H1 (cell line): ENCODE measurements around the gene CLNS1A. TPM values are rescaled to one million over a fixed set of nuclear protein-coding genes. Genes with fewer than 3 reads are reported as not detected.
"Not testable (repeated sequence)": the region's sequence is repeated elsewhere in the genome, so short reads cannot be mapped to it uniquely, and the experiment has no call there.

ENCODE experiments used
- CTCF ChIA-PET: fragments of 300-600 bp; sonication (Branson Sonifier 250); formaldehyde crosslinking; loops from one replicate; lab custom pipeline; 2021; ENCODE audit not compliant: partially characterized antibody; lab: Charles Lee
- POLR2A ChIA-PET: fragments of 300-600 bp; sonication (Branson Sonifier 250); formaldehyde crosslinking; loops from one replicate; lab custom pipeline; 2021; ENCODE audit warnings: inconsistent platforms; ENCODE audit not compliant: partially characterized antibody; lab: Charles Lee
- DNase-seq, 2 experiments: peaks; one replicate each; pipeline versions ENCODE4 v3.0.0 to v3.0.0-alpha.2; 2010 to 2022; ENCODE audit warnings: low spot score in 2 of 2, low read depth in 1 of 2, mixed read lengths in 1 of 2
- FAIRE-seq: peaks from 2 replicates; lab custom pipeline; 2011; peaks lifted over from hg19 to GRCh38; lab: Jason Lieb, UNC
- H2AFZ ChIP-seq: 2 replicates; pipeline ENCODE4 v1.8.1; 2012; ENCODE audit warnings: low read length, inconsistent platforms
- H2AK5ac ChIP-seq: 2 replicates; pipeline ENCODE4 v1.6.1; 2013; ENCODE audit warnings: low read depth, low read length
- H2BK120ac ChIP-seq: replicated peaks from 2 replicates; pipeline ENCODE3; 2013; ENCODE audit warnings: low read depth, low read length, inconsistent platforms
- H2BK12ac ChIP-seq: 2 replicates; pipeline ENCODE4 v1.6.1; 2013; ENCODE audit warnings: low read depth, low read length
- H2BK15ac ChIP-seq: 2 replicates; pipeline ENCODE4 v1.6.1; 2013; ENCODE audit warnings: low read length
- H2BK20ac ChIP-seq: 2 replicates; pipeline ENCODE4 v1.6.1; 2013; ENCODE audit warnings: low read length
- H2BK5ac ChIP-seq: 2 replicates; pipeline ENCODE4 v1.6.1; 2013; ENCODE audit warnings: low read depth, low read length
- H3K14ac ChIP-seq: 2 replicates; pipeline ENCODE4 v1.6.1; 2013; ENCODE audit warnings: inconsistent platforms; ENCODE audit not compliant: insufficient read length
- H3K18ac ChIP-seq: 2 replicates; pipeline ENCODE4 v1.6.1; 2013; ENCODE audit warnings: low read length; ENCODE audit errors: extremely low read depth
- H3K23ac ChIP-seq: 2 replicates; pipeline ENCODE4 v1.6.1; 2013; ENCODE audit warnings: inconsistent platforms; ENCODE audit not compliant: insufficient read length
- H3K23me2 ChIP-seq: 2 replicates; pipeline ENCODE4 v1.6.1; 2013; ENCODE audit warnings: low read depth, low read length
- H3K27ac ChIP-seq: 2 replicates; pipeline ENCODE4 v1.6.1; 2011; ENCODE audit warnings: low read depth, low read length, inconsistent platforms
- H3K27me3 ChIP-seq, 4 experiments: replicated peaks in 1 of 4; 1 replicate in 1 of 4; 2 replicates in 3 of 4; pipeline versions ENCODE4 v1.6.1 to v1.8.1; 2011 to 2013; ENCODE audit warnings: low read length in 3 of 4, mild to moderate bottlenecking in 3 of 4, inconsistent platforms in 2 of 4, mixed read lengths in 2 of 4, moderate library complexity in 1 of 4; ENCODE audit not compliant: control insufficient read depth in 3 of 4, insufficient read depth in 3 of 4; ENCODE audit errors: extremely low read depth in 1 of 4
- H3K36me3 ChIP-seq, 4 experiments: 2 replicates each; pipeline versions ENCODE4 v1.6.1 to v1.8.1; 2011 to 2013; ENCODE audit warnings: mild to moderate bottlenecking in 4 of 4, low read length in 3 of 4, moderate library complexity in 2 of 4, control low read depth in 1 of 4, inconsistent platforms in 1 of 4; ENCODE audit not compliant: insufficient read depth in 4 of 4, control insufficient read depth in 2 of 4
- H3K4ac ChIP-seq: replicated peaks from 2 replicates; pipeline ENCODE3; 2013; ENCODE audit warnings: low read length, low read depth, mixed read lengths, inconsistent platforms; ENCODE audit not compliant: insufficient read length
- H3K4me1 ChIP-seq, 4 experiments: replicated peaks in 1 of 4; 1 replicate in 1 of 4; 2 replicates in 3 of 4; pipeline versions ENCODE4 v1.6.1 to v1.8.1; 2011 to 2013; ENCODE audit warnings: low read length in 3 of 4, inconsistent platforms in 2 of 4, mixed read lengths in 1 of 4; ENCODE audit not compliant: insufficient read depth in 4 of 4, control insufficient read depth in 3 of 4
- H3K4me2 ChIP-seq, 2 experiments: 2 replicates each; pipeline versions ENCODE4 v1.6.1 to v1.8.1; 2011 to 2013; ENCODE audit warnings: low read depth in 2 of 2, low read length in 2 of 2, control low read depth in 1 of 2, inconsistent platforms in 1 of 2, mild to moderate bottlenecking in 1 of 2; ENCODE audit not compliant: insufficient read depth in 1 of 2
- H3K4me3 ChIP-seq, 4 experiments: fragments of 200-600, 300-600 bp in 1 of 4; sonication (generic), shearing (Covaris generic), sonication (Bioruptor Twin) in 1 of 4; 2 replicates each; pipeline versions ENCODE4 v1.5.1 to v1.8.1; 2011 to 2016; ENCODE audit warnings: low read length in 4 of 4, low read depth in 3 of 4, control low read depth in 2 of 4, inconsistent platforms in 2 of 4, mild to moderate bottlenecking in 2 of 4, mixed read lengths in 1 of 4, moderate library complexity in 1 of 4; ENCODE audit not compliant: insufficient read depth in 2 of 4; ENCODE audit errors: extremely low read depth in 1 of 4
- H3K56ac ChIP-seq: replicated peaks from 2 replicates; pipeline ENCODE3; 2013; ENCODE audit warnings: low read depth, mild to moderate bottlenecking, mixed read lengths, low read length, inconsistent platforms; ENCODE audit not compliant: insufficient read length
- H3K79me1 ChIP-seq: 2 replicates; pipeline ENCODE4 v1.6.1; 2013; ENCODE audit warnings: low read depth, low read length, control low read depth
- H3K79me2 ChIP-seq, 2 experiments: 2 replicates each; pipeline versions ENCODE4 v1.6.1 to v1.8.1; 2012 to 2013; ENCODE audit warnings: low read length in 2 of 2, mild to moderate bottlenecking in 2 of 2, inconsistent platforms in 1 of 2; ENCODE audit not compliant: insufficient read depth in 2 of 2, control insufficient read depth in 1 of 2
- H3K9ac ChIP-seq, 4 experiments: replicated peaks in 1 of 4; 1 replicate in 1 of 4; 2 replicates in 3 of 4; pipeline versions ENCODE4 v1.6.1 to v1.8.1; 2011 to 2013; ENCODE audit warnings: low read depth in 3 of 4, low read length in 3 of 4, control low read depth in 2 of 4, mild to moderate bottlenecking in 2 of 4, moderate library complexity in 2 of 4, inconsistent platforms in 1 of 4; ENCODE audit errors: extremely low read depth in 1 of 4
- H3K9me3 ChIP-seq, 2 experiments: 2 replicates each; pipeline versions ENCODE4 v1.6.1 to v1.8.1; 2012 to 2013; ENCODE audit warnings: mild to moderate bottlenecking in 2 of 2, moderate library complexity in 2 of 2, control low read depth in 1 of 2, inconsistent platforms in 1 of 2, low read depth in 1 of 2, low read length in 1 of 2, mixed read lengths in 1 of 2; ENCODE audit not compliant: insufficient read depth in 2 of 2
- H4K20me1 ChIP-seq, 2 experiments: replicated peaks in 1 of 2; 2 replicates each; pipeline versions ENCODE3 to v1.8.1; 2011 to 2013; ENCODE audit warnings: inconsistent platforms in 2 of 2, low read length in 2 of 2, mild to moderate bottlenecking in 1 of 2; ENCODE audit not compliant: insufficient read depth in 2 of 2, control insufficient read depth in 1 of 2
- H4K5ac ChIP-seq: 2 replicates; pipeline ENCODE4 v1.6.1; 2013; ENCODE audit warnings: low read length, low read depth, mixed read lengths, inconsistent platforms; ENCODE audit not compliant: insufficient read length
- H4K8ac ChIP-seq: 2 replicates; pipeline ENCODE4 v1.8.0; 2013; ENCODE audit warnings: mild to moderate bottlenecking, moderate library complexity, low read length, inconsistent platforms; ENCODE audit not compliant: insufficient read depth; ENCODE audit errors: extremely low read depth
- H4K91ac ChIP-seq: replicated peaks from 2 replicates; pipeline ENCODE3; 2013; ENCODE audit warnings: low read length, mixed read lengths, inconsistent platforms; ENCODE audit not compliant: insufficient read length
- WGBS, 2 experiments: shearing (Covaris generic) in 1 of 2; methylation state at CpG; one replicate each; pipeline versions ENCODE4 v1.1.6 to v1.1.7; 2013 to 2015; ENCODE audit warnings: low lambda C conversion rate in 2 of 2, mixed read lengths in 2 of 2, inconsistent platforms in 1 of 2, low coverage in 1 of 2, missing lambda C conversion rate in 1 of 2; ENCODE audit not compliant: insufficient replicate concordance in 2 of 2, insufficient coverage in 1 of 2, insufficient read length in 1 of 2; ENCODE audit errors: extremely low coverage in 1 of 2, missing lambda C conversion rate in 1 of 2; 5-methylcytosine and 5-hydroxymethylcytosine counted together
- polyA plus RNA-seq, 7 experiments: library from polyadenylated mRNA; depleted of rRNA in 3 of 7; stranded (reverse) in 5 of 7; unstranded in 2 of 7; fragments of >200 nt in 5 of 7; fragments of 200-250 nt in 2 of 7; gene quantifications; 1 replicate in 5 of 7; 2 replicates in 1 of 7; 4 replicates in 1 of 7; pipeline versions ENCODE4 v1.2.1 to v1.2.3, GENCODE V29; 2011 to 2013; ENCODE audit warnings: missing spikeins in 2 of 7, mixed read lengths in 2 of 7
- total RNA-seq: library from RNA; stranded (reverse); fragmentation: NEBNext Ultra II Directional; extraction: Animal tissue kit (Norgen Biotek cat#: 25700); gene quantifications from 2 replicates; pipeline ENCODE4 v1.2.1, GENCODE V29; 2021

The CLNS1A gene
- total and polyA plus RNA-seq, 2 of the 8 experiments (the other 6 are each of a cell fraction or from before 2014, with no cell fraction given), result 136 to 177 TPM

DNA sequence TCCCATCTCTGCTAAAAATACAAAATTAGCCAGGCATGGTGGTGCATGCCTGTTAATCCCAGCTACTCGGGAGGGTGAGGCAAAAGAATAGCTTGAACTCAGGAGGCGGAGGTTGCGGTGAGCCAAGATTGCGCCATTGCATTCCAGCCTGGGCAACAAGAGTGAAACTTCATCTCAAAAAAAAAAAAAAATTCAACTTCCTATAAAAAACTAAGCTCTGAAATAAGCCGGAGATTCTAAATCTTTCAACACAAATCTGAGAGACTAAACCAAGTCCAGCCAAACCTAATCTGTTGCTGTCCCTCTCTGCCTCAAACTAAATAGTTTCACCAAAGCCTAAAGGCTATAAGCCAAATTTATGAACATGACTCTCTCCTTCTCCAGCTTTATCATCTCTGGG is 3.7 kb downstream of the CLNS1A start:
- H2BK20ac ChIP-seq, H4K8ac ChIP-seq, H2BK5ac ChIP-seq, H3K4ac ChIP-seq, POLR2A ChIA-PET, H2BK12ac ChIP-seq, H3K9ac ChIP-seq, H3K4me1 ChIP-seq, H3K23ac ChIP-seq, H3K9me3 ChIP-seq, DNase-seq, H3K27ac ChIP-seq, H3K4me2 ChIP-seq, H3K23me2 ChIP-seq, H2AK5ac ChIP-seq, H3K36me3 ChIP-seq, H4K5ac ChIP-seq, FAIRE-seq, H3K79me1 ChIP-seq, H3K18ac ChIP-seq, H2BK15ac ChIP-seq, H3K27me3 ChIP-seq, H3K4me3 ChIP-seq, H4K91ac ChIP-seq, H3K14ac ChIP-seq, H2AFZ ChIP-seq, H2BK120ac ChIP-seq, H4K20me1 ChIP-seq, H3K56ac ChIP-seq: not testable (repeated sequence)
- CTCF ChIA-PET, result interaction anchor here (0.5 to 2.7 kb wide), 3 partner anchors 15 to 1911 kb away, joined by 3 to 13 read pairs (median 3); no protein-coding TSS in a partner anchor
- H3K79me2 ChIP-seq, result peaks cover 16 to 78% of the 10 kb centered on the region in 2 experiments
- 92% methylated on average over 5 of the region's 5 CpGs; no CpG with 5 or more reads in 1 of the 2 experiments for WGBS, 2 experiments
